Panc1 (cell line): ENCODE measurements around the gene RNF34. TPM values are rescaled to one million over a fixed set of nuclear protein-coding genes. Genes with fewer than 3 reads are reported as not detected.

Experiments
- ATAC-seq: fragments of 200-7000 bp; cut with Tn5 transposase; 2 replicates; pipeline ENCODE4 v1.9.1; 2020; ENCODE audit warnings: mild to moderate bottlenecking, moderate library complexity
- BruUV-seq: library from RNA; stranded (reverse); fragments of 400-500 nt; replicated peaks from 2 replicates; lab custom pipeline; 2021; lab: Mats Ljungman, UMichigan
- CTCF ChIA-PET: fragments of 300-600 bp; sonication (Branson Sonifier 250); formaldehyde crosslinking; loops from one replicate; lab custom pipeline; 2022; ENCODE audit warnings: antibody characterized with exemption; lab: Charles Lee
- POLR2A ChIA-PET: fragments of 300-600 bp; sonication (Branson Sonifier 250); formaldehyde crosslinking; loops from one replicate; lab custom pipeline; 2022; ENCODE audit warnings: antibody characterized with exemption; lab: Charles Lee
- DNase-seq: peaks from one replicate; pipeline ENCODE4 v3.0.0-alpha.2; 2010; ENCODE audit warnings: low read depth, low spot score
- H3K27ac ChIP-seq: 2 replicates; pipeline ENCODE4 v1.5.1; 2011; ENCODE audit warnings: mild to moderate bottlenecking, low read length, inconsistent platforms
- H3K27me3 ChIP-seq: fragments of 200-500 bp; sonication (Bioruptor generic); 2 replicates; pipeline ENCODE4 v1.6.0; 2014; ENCODE audit warnings: low read length, inconsistent platforms; ENCODE audit not compliant: control insufficient read depth, insufficient read depth
- H3K36me3 ChIP-seq: fragments of 200-500 bp; sonication (Bioruptor generic); 2 replicates; pipeline ENCODE4 v1.5.1; 2014; ENCODE audit warnings: inconsistent platforms, mild to moderate bottlenecking, low read length, moderate library complexity; ENCODE audit not compliant: control insufficient read depth, insufficient read depth
- H3K4me1 ChIP-seq: 2 replicates; pipeline ENCODE4 v1.5.1; 2011; ENCODE audit warnings: inconsistent platforms, mild to moderate bottlenecking, low read length, moderate library complexity; ENCODE audit not compliant: control insufficient read depth, insufficient read depth
- H3K4me3 ChIP-seq, 2 experiments: 2 replicates each; pipeline ENCODE4 v1.5.1; 2011 to 2012; ENCODE audit warnings: low read depth in 2 of 2, low read length in 2 of 2, mild to moderate bottlenecking in 2 of 2, inconsistent platforms in 1 of 2, moderate library complexity in 1 of 2
- H3K9me3 ChIP-seq: fragments of 200-500 bp; sonication (Bioruptor generic); 2 replicates; pipeline ENCODE4 v1.5.1; 2014; ENCODE audit warnings: low read depth, mild to moderate bottlenecking, inconsistent platforms, low read length, moderate library complexity; ENCODE audit not compliant: control insufficient read depth, insufficient read depth
- POLR2AphosphoS5 ChIP-seq: IDR thresholded peaks from 2 replicates; pipeline ENCODE4 v1.6.1; 2012; ENCODE audit warnings: mild to moderate bottlenecking, low read depth, low read length, moderate library complexity
- SIN3A ChIP-seq: IDR thresholded peaks from 2 replicates; pipeline ENCODE4 v1.6.1; 2012; ENCODE audit warnings: low read depth, mild to moderate bottlenecking, low read length, moderate library complexity, borderline replicate concordance; ENCODE audit not compliant: insufficient read depth
- TCF7L2 ChIP-seq: IDR thresholded peaks from 2 replicates; pipeline ENCODE4 v1.6.1; 2011; ENCODE audit warnings: mild to moderate bottlenecking, low read depth, low read length, inconsistent platforms
- in situ Hi-C: cut with HindIII; loops from 2 replicates; pipeline ENCODE4 v1.10.0; 2016; ENCODE audit warnings: low sequenced_read_pairs, low pct_unique_long_range_greater_than_20kb
- intact Hi-C: fragments of 100-400 bp; cut with micrococcal nuclease; formaldehyde crosslinking; loops from one replicate; pipeline ENCODE4 v1.10.0; 2022; ENCODE audit not compliant: unreplicated experiment
- total RNA-seq: library from RNA; stranded (reverse); gene quantifications from one replicate; pipeline ENCODE4 v1.2.1, GENCODE V29; 2021; ENCODE audit not compliant: unreplicated experiment
- TF ChIP-seq, protein P1 (sequence below), 2 experiments: IDR thresholded peaks; 2 replicates each; pipeline ENCODE4 v1.6.1; 2011 to 2012; ENCODE audit warnings: low read depth in 2 of 2, control low read depth in 1 of 2, low read length in 1 of 2, mild to moderate bottlenecking in 1 of 2, moderate library complexity in 1 of 2; ENCODE audit not compliant: insufficient read depth in 1 of 2
- TF ChIP-seq, protein P2 (sequence below): fragments of 450-650 bp; IDR thresholded peaks from 2 replicates; pipeline ENCODE4 v1.5.1; 2017; ENCODE audit warnings: mild to moderate bottlenecking

Gene RNF34
- total RNA-seq, 1 experiment from 2014 or later, result 52.4 TPM

- no peaks in the 10 kb centered on the region for H3K27me3 ChIP-seq
- CTCF ChIA-PET, result no interaction called here
- intact Hi-C loops (no loop called here), in situ Hi-C loops (no loop called here)
- POLR2A ChIA-PET, result interaction anchor here (0.6 kb wide), 1 partner anchor 27 kb away, joined by 3 read pairs; no protein-coding TSS in a partner anchor
- no peaks in the 10 kb centered on the region for H3K4me1 ChIP-seq
- TF ChIP-seq, protein P1, sequence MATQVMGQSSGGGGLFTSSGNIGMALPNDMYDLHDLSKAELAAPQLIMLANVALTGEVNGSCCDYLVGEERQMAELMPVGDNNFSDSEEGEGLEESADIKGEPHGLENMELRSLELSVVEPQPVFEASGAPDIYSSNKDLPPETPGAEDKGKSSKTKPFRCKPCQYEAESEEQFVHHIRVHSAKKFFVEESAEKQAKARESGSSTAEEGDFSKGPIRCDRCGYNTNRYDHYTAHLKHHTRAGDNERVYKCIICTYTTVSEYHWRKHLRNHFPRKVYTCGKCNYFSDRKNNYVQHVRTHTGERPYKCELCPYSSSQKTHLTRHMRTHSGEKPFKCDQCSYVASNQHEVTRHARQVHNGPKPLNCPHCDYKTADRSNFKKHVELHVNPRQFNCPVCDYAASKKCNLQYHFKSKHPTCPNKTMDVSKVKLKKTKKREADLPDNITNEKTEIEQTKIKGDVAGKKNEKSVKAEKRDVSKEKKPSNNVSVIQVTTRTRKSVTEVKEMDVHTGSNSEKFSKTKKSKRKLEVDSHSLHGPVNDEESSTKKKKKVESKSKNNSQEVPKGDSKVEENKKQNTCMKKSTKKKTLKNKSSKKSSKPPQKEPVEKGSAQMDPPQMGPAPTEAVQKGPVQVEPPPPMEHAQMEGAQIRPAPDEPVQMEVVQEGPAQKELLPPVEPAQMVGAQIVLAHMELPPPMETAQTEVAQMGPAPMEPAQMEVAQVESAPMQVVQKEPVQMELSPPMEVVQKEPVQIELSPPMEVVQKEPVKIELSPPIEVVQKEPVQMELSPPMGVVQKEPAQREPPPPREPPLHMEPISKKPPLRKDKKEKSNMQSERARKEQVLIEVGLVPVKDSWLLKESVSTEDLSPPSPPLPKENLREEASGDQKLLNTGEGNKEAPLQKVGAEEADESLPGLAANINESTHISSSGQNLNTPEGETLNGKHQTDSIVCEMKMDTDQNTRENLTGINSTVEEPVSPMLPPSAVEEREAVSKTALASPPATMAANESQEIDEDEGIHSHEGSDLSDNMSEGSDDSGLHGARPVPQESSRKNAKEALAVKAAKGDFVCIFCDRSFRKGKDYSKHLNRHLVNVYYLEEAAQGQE (IDR thresholded peaks at IDR 0.05; ENCODE audit: insufficient read depth in 1 of 2, low read depth in 2 of 2, low read length in 1 of 2), result no peak
- no peak for TF ChIP-seq POLR2AphosphoS5
- H3K9me3 ChIP-seq, result no peaks in the 10 kb centered on the region
- no TSS peak for BruUV-seq
- H3K27ac ChIP-seq, result no peak overlapping the region
- ATAC-seq (no peak), DNase-seq (no peak)
- H3K4me3 ChIP-seq, result no peak overlapping the region
- no peaks in the 10 kb centered on the region for H3K36me3 ChIP-seq
Observed at GRCh38 chr12:121364683-121365121, 35.2 kb upstream of the RNF34 start.

GRCh38 chr12:121365416-121366062 lies 34.4 kb upstream of the RNF34 start:
- TF ChIP-seq SIN3A, result no peak
- TF ChIP-seq, protein P1 (IDR thresholded peaks at IDR 0.05; ENCODE audit: insufficient read depth in 1 of 2, low read depth in 2 of 2, low read length in 1 of 2), result no peak
- no peak for TF ChIP-seq TCF7L2
- no peak for TF ChIP-seq POLR2AphosphoS5
- TF ChIP-seq, protein P2, sequence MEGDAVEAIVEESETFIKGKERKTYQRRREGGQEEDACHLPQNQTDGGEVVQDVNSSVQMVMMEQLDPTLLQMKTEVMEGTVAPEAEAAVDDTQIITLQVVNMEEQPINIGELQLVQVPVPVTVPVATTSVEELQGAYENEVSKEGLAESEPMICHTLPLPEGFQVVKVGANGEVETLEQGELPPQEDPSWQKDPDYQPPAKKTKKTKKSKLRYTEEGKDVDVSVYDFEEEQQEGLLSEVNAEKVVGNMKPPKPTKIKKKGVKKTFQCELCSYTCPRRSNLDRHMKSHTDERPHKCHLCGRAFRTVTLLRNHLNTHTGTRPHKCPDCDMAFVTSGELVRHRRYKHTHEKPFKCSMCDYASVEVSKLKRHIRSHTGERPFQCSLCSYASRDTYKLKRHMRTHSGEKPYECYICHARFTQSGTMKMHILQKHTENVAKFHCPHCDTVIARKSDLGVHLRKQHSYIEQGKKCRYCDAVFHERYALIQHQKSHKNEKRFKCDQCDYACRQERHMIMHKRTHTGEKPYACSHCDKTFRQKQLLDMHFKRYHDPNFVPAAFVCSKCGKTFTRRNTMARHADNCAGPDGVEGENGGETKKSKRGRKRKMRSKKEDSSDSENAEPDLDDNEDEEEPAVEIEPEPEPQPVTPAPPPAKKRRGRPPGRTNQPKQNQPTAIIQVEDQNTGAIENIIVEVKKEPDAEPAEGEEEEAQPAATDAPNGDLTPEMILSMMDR, result no peak
- Histone ChIP-seq H3K4me1 (no peaks in the 10 kb centered on the region), H3K27ac (no peak overlapping the region), H3K27me3 (no peaks in the 10 kb centered on the region), H3K4me3 (no peak overlapping the region), H3K9me3 (no peaks in the 10 kb centered on the region), H3K36me3 (no peaks in the 10 kb centered on the region)
- no TSS peak for BruUV-seq
- in situ Hi-C loops, result no loop called here
- POLR2A ChIA-PET, result no interaction called here
- intact Hi-C loops, result no loop called here
- DNase-seq, result no peak
- CTCF ChIA-PET, result no interaction called here
- ATAC-seq, result no peak
